ENCODE data around the gene CNTD1.

CNTD1 gene

GRCh38 chr17:42814633-42815399 lies 16.2 kb downstream of the CNTD1 start:
- DNase-seq (no peak), ATAC-seq (no peak)
- Mint-ChIP-seq H3K27ac (no peak overlapping the region), H3K4me3 (no peak overlapping the region), H3K4me1 (no peaks in the 10 kb centered on the region), H3K9me3 (no peaks in the 10 kb centered on the region), H3K27me3 (no peaks in the 10 kb centered on the region), H3K36me3 (ENCODE audit: low read depth) (peaks cover 53% of the 10 kb centered on the region)

GRCh38 chr17:42817866-42818265 lies 19.2 kb downstream of the CNTD1 start:
- H3K27ac Mint-ChIP-seq, result no peak overlapping the region
- ATAC-seq, result no peak
- H3K4me1 Mint-ChIP-seq, result peaks cover 24% of the 10 kb centered on the region
- H3K9me3 Mint-ChIP-seq, result no peaks in the 10 kb centered on the region
- no peak overlapping the region for H3K4me3 Mint-ChIP-seq
- peaks cover 56% of the 10 kb centered on the region for H3K36me3 Mint-ChIP-seq (ENCODE audit: low read depth)
- no peak for DNase-seq
- H3K27me3 Mint-ChIP-seq, result no peaks in the 10 kb centered on the region

- Mint-ChIP-seq H3K4me3 (no peak overlapping the region), H3K27ac (no peak overlapping the region), H3K36me3 (ENCODE audit: low read depth) (peaks cover 56% of the 10 kb centered on the region), H3K4me1 (peaks cover 26% of the 10 kb centered on the region), H3K9me3 (no peaks in the 10 kb centered on the region), H3K27me3 (no peaks in the 10 kb centered on the region)
- no peak for DNase-seq
- ATAC-seq, result no peak
These were observed 19.7 kb downstream of the CNTD1 start for GRCh38 chr17:42818379-42818778.

- ATAC-seq, result peak; percentile 30
- H3K27ac Mint-ChIP-seq, result peak overlapping the region; percentile 5
- peaks cover 40% of the 10 kb centered on the region for H3K36me3 Mint-ChIP-seq (ENCODE audit: low read depth)
These were observed 21.4 kb downstream of the CNTD1 start for GRCh38 chr17:42819939-42820535.

GRCh38 chr17:42821176-42821575 lies 22.5 kb downstream of the CNTD1 start:
- DNase-seq, result no peak
- H3K4me3 Mint-ChIP-seq, result no peak overlapping the region
- no peak for ATAC-seq
- peaks cover 35% of the 10 kb centered on the region for H3K4me1 Mint-ChIP-seq
- H3K9me3 Mint-ChIP-seq, result no peaks in the 10 kb centered on the region
- H3K27me3 Mint-ChIP-seq, result no peaks in the 10 kb centered on the region
- peaks cover 32% of the 10 kb centered on the region for H3K36me3 Mint-ChIP-seq (ENCODE audit: low read depth)
- no peak overlapping the region for H3K27ac Mint-ChIP-seq

More at GRCh38 chr17:42819939-42820535, 21.4 kb downstream of the CNTD1 start:
- no peak overlapping the region for H3K4me3 Mint-ChIP-seq
- DNase-seq, result peak; percentile 79
- H3K27me3 Mint-ChIP-seq, result no peaks in the 10 kb centered on the region
- peaks cover 35% of the 10 kb centered on the region for H3K4me1 Mint-ChIP-seq
- no peaks in the 10 kb centered on the region for H3K9me3 Mint-ChIP-seq

- peaks cover 23% of the 10 kb centered on the region for H3K4me1 Mint-ChIP-seq
- ATAC-seq (no peak), DNase-seq (no peak)
- no peaks in the 10 kb centered on the region for H3K9me3 Mint-ChIP-seq
- no peak overlapping the region for H3K4me3 Mint-ChIP-seq
- peaks cover 2% of the 10 kb centered on the region for H3K36me3 Mint-ChIP-seq (ENCODE audit: low read depth)
- peaks cover 3% of the 10 kb centered on the region for H3K27me3 Mint-ChIP-seq
- no peak overlapping the region for H3K27ac Mint-ChIP-seq
These were observed 28.8 kb downstream of the CNTD1 start for GRCh38 chr17:42827472-42827871.

GRCh38 chr17:42830971-42831370 lies 32.3 kb downstream of the CNTD1 start:
- peaks cover 25% of the 10 kb centered on the region for H3K4me1 Mint-ChIP-seq
- no peak overlapping the region for H3K4me3 Mint-ChIP-seq
- H3K27ac Mint-ChIP-seq, result no peak overlapping the region
- H3K36me3 Mint-ChIP-seq (ENCODE audit: low read depth), result peaks cover 18% of the 10 kb centered on the region
- no peaks in the 10 kb centered on the region for H3K9me3 Mint-ChIP-seq
- ATAC-seq, result no peak
- H3K27me3 Mint-ChIP-seq, result peaks cover 3% of the 10 kb centered on the region
- no peak for DNase-seq

GRCh38 chr17:42832213-42832933 lies 33.7 kb downstream of the CNTD1 start:
- Mint-ChIP-seq H3K36me3 (ENCODE audit: low read depth) (peaks cover 26% of the 10 kb centered on the region), H3K27me3 (peaks cover 2% of the 10 kb centered on the region), H3K27ac (peak overlapping the region; percentile 99), H3K4me3 (peak overlapping the region; percentile 96), H3K9me3 (no peaks in the 10 kb centered on the region), H3K4me1 (peaks cover 29% of the 10 kb centered on the region)
- ATAC-seq, result peak; percentile 21
- DNase-seq, result no peak

GRCh38 chr17:42832934-42833766 lies 34.5 kb downstream of the CNTD1 start, which contains the start of gene PSME3:
Gene PSME3 (plus strand): TSS chr17:42833397. CDS start chr17:42833632, 235 bp downstream.
- Mint-ChIP-seq H3K4me3 (peak within 1 kb of the TSS; percentile 96), H3K36me3 (ENCODE audit: low read depth) (peaks cover 33% of the 10 kb centered on the region), H3K27ac (peak within 1 kb of the TSS; percentile 99), H3K4me1 (peaks cover 31% of the 10 kb centered on the region), H3K27me3 (no peaks in the 10 kb centered on the region), H3K9me3 (no peaks in the 10 kb centered on the region)
- peak; percentile 92 for DNase-seq
- ATAC-seq, result peak; percentile 93

GRCh38 chr17:42833767-42834422 lies 35.2 kb downstream of the CNTD1 start:
- peak overlapping the region; percentile 96 for H3K4me3 Mint-ChIP-seq
- peaks cover 39% of the 10 kb centered on the region for H3K36me3 Mint-ChIP-seq (ENCODE audit: low read depth)
- ATAC-seq (no peak), DNase-seq (peak; percentile 16)
- H3K4me1 Mint-ChIP-seq, result peaks cover 31% of the 10 kb centered on the region
- no peaks in the 10 kb centered on the region for H3K27me3 Mint-ChIP-seq
- H3K9me3 Mint-ChIP-seq, result no peaks in the 10 kb centered on the region
- H3K27ac Mint-ChIP-seq, result peak overlapping the region; percentile 99

- no peak for ATAC-seq
- DNase-seq, result no peak
- no peak overlapping the region for H3K4me3 Mint-ChIP-seq
- H3K4me1 Mint-ChIP-seq, result peaks cover 33% of the 10 kb centered on the region
- peaks cover 49% of the 10 kb centered on the region for H3K36me3 Mint-ChIP-seq (ENCODE audit: low read depth)
- no peaks in the 10 kb centered on the region for H3K9me3 Mint-ChIP-seq
- H3K27me3 Mint-ChIP-seq, result no peaks in the 10 kb centered on the region
- H3K27ac Mint-ChIP-seq, result no peak overlapping the region
These were observed 37.1 kb downstream of the CNTD1 start for GRCh38 chr17:42835732-42836131.

- no peak for ATAC-seq
- H3K27ac Mint-ChIP-seq, result peak overlapping the region; percentile 46
- H3K36me3 Mint-ChIP-seq (ENCODE audit: low read depth), result peaks cover 63% of the 10 kb centered on the region
- no peak for DNase-seq
- H3K9me3 Mint-ChIP-seq, result no peaks in the 10 kb centered on the region
- H3K4me3 Mint-ChIP-seq, result no peak overlapping the region
- peaks cover 27% of the 10 kb centered on the region for H3K4me1 Mint-ChIP-seq
- H3K27me3 Mint-ChIP-seq, result no peaks in the 10 kb centered on the region
These were observed 43.5 kb downstream of the CNTD1 start for GRCh38 chr17:42841975-42842685.

GRCh38 chr17:42843358-42843934 lies 44.8 kb downstream of the CNTD1 start:
- H3K9me3 Mint-ChIP-seq, result no peaks in the 10 kb centered on the region
- no peak overlapping the region for H3K4me3 Mint-ChIP-seq
- H3K27me3 Mint-ChIP-seq, result no peaks in the 10 kb centered on the region
- DNase-seq (no peak), ATAC-seq (no peak)
- peaks cover 51% of the 10 kb centered on the region for H3K36me3 Mint-ChIP-seq (ENCODE audit: low read depth)
- H3K4me1 Mint-ChIP-seq, result peaks cover 25% of the 10 kb centered on the region
- no peak overlapping the region for H3K27ac Mint-ChIP-seq
